ENCODE results near the gene ASB18.

The ASB18 gene

DNA sequence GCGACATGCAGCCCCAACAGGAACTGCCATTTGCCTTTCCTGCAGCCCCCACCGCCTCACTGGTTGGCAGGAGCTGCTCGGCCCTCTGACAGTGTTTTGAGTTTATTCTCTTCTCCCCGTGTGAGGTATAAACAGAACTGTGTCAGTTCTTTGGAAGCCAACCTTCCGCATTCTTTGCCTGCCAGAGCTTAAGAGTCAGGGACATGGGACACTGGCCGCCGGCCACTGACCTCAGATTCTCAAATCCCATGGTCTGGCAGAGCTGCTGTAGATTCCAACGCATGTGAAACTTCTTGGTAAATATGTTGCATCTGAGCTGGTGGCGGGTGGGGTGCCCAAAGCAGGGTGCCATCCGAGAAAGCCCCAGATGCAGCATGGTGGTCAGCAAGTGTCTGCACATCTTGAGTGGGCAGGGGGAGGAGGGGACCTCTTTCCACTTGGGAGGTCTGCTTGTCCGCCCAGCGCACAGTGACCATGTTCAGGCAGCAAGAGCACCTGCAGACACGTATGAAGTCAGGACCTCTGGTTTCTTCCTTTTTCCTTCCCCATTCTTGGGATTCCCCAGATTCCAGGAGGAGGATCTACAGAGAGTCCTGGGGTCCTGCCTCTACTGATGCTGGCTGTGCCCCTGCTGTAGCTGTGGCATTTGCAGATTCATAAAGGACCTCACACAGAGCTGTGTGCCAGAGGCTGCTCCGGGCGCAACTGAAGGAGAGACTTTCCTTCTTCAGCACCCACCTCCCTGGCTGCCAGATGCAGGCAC lies 23.8 kb downstream of the ASB18 start:
- DNase-seq = no peak

DNA sequence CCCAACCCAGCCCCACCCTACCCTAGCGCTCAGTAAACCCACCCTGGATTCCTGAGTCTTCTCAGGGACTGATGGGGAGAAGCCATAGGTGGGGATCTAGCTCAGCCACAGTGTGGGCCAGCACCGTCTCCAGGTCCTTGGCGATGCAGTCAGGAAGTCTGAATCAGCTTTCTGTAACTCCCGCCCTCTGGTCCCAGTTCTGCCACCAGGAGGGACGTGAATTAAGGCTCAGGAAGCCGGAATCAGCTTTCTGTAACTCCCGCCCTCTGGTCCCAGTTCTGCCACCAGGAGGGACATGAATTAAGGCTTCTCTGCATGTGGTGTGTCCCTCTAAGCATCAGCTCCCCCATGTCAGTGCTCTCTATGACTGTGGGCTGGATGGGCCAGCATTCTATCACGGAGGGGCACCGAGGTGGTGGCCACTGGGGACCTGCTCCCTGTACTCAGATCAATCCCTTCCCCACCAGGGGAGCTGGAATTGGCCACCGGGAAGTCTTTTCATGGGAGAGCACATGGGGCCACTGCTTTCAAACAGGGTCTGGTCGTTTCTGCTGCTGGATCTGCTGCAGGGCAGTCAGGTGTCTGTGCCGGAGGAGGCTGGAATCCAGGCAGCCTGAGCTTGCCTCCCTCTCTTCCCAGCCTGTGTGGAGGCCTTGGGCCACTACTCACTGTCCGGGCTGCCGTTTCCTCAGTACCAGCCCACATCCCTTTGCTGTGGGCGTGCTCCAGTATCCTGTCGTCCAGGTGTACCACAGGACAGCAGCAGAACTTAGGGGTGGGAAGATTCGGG lies 24.7 kb downstream of the ASB18 start:
- DNase-seq = no peak

- no peak for DNase-seq
Observed at GRCh38 chr2:236238751-236239150, 25.5 kb downstream of the ASB18 start.

GRCh38 chr2:236237468-236238190 lies 26.6 kb downstream of the ASB18 start:
- DNase-seq = no peak

GRCh38 chr2:236236559-236237452 lies 27.4 kb downstream of the ASB18 start:
- no peak for DNase-seq

GRCh38 chr2:236229186-236229585 lies 35.0 kb downstream of the ASB18 start:
- DNase-seq = no peak

DNA sequence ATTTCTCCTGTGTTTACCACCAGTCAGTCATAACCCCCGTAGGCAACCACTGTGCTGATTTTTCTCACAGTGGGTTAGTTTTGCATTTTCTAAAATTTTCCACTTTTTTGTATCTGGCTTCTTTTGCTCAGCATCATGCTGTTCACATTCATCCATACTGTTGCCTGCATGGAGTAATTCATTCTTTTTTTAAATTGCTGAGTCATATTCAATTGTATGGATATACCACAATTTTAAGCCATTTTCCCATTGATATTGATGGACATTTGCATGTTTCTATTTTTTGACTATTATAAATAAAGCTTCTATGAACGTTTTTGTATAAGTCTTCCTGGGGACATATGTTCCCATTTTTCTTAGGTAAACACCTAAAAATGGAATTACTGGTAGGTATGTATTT lies 40.5 kb downstream of the ASB18 start:
- DNase-seq = no peak

GRCh38 chr2:236221798-236222197 lies 42.4 kb downstream of the ASB18 start:
- DNase-seq = no peak

DNA sequence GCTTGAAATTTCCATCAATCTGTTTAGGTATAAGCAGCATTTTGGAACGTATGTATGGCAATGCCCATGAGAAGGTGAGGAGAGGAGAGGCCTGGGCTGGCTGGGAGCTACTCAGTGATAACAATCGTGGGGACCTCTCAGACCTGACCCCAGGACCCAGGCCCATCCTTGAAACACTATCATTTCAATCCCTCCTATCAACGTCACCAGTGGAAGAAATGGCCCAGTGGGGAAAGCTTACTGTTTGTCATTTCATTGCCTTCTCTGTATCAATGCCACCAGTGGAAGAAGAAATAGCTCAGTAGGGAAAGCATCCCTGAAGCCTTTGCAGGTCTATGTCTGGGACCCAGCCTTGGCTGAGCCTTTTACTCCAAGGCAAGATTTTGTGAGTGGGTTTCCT lies 44.8 kb downstream of the ASB18 start:
- DNase-seq = no peak

DNA sequence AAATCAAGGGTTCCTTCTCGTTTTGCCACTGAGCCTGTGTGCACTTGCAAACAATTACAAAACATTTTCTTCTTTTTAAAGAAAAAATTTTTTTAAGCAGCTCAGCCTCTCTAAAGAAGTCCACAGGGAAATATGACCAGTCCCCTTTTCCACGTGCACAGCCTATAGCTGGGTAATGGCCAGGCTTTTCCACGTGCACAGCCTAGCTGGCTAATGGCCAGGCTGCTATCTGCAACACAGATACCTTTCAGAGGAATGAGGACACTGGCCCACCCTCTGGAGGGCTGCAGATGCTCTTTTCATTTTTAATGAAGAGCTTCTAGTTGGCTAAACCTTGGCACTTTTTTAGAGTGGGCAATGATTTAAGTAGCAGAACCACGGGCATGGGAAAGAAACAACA lies 46.3 kb downstream of the ASB18 start:
- no peak for DNase-seq

- no peak for DNase-seq
Observed at GRCh38 chr2:236216711-236217110, 47.5 kb downstream of the ASB18 start.

- no peak for DNase-seq
Observed at GRCh38 chr2:236215761-236216333, 48.4 kb downstream of the ASB18 start.

DNA sequence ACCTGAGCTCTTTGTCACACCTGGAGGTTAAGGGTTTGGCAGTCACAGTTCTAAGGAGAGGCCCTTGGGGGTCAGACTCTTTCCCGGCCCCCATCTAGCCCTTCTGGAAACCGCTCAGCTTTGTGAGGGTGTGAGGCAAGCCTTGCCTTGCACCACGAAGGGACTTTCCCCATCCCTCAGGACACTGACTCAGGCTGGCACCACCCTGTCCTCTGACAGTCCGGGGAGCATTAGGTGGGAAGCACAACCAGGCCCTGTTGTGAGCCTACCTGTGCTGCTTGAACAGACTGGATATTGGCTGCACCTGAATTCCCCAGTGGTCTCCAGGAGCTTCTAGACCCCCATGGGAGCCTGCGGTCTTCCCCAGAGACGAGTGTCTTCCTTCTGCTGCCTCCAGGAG lies 49.0 kb downstream of the ASB18 start:
- DNase-seq = no peak

DNA sequence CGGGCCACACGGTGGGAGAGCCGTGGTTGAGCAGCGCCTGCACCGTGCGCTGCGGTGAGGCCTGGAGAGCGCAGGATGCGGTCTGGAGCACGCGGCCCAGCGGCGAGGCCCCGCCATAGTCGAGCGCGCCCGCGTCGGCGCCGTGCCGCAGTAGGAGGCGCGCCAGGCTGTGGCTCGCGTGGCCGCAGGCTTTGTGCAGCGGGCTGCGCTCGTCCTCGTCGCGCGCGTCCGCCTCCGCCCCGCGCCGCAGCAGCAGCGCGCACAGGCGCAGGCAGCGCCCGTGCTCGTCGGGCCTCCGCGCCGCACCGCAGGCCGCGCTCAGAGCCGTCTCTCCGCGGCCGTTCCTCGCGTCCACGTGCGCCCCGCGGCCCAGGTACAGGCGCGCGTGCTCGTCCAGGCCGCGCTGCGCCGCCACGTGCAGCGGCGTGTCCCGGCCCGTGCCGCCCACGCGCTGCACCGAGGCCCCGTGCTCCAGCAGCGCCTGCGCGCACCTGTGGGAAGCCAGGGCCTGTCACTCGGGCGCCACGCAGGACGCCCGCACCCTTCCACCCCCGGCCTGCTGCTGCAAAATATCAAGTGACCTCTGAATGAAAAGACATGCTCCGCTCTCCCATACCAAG lies 49.7 kb downstream of the ASB18 start:
- DNase-seq = no peak

- DNase-seq = no peak
Observed at GRCh38 chr2:236211296-236211695, 52.9 kb downstream of the ASB18 start.

DNA sequence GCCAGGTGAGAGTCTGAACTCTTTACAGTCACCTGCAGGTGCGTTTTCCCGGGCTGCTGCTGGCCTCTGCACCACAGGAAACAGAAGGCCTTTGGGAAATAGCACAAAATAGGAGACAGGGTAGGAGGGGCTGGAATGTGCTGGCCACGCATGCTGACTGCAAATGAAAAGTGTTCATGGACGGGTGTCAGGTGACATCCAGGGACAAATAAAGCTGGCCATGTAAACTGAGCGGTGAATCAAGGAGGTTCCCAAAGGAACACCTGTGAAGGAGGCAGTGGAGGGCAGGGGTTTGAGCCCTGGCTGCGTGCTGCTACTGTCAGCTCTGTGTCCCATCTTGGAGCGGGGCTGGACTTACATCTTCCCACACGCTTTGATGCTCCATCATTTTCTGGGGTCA lies 53.7 kb downstream of the ASB18 start:
- DNase-seq = no peak

DNA sequence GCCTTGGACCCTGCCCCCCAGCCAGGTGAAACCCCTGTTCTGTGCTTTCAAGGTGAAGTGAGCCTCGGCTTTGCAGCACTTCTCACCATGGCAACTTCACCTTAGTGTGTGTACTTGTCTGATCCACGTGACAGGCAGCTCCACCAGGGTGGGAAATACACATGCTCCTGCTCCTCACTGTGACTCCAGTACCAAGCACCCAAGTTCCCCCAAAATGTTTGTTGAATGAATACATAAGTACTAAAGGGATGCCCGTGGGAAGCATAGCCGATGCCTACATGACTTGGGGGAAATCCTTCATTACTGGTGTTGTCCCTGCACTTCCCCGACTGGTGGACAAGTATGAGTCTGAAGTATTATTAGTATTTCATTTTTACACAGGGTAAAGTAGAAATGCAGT lies 54.2 kb downstream of the ASB18 start:
- no peak for DNase-seq

DNA sequence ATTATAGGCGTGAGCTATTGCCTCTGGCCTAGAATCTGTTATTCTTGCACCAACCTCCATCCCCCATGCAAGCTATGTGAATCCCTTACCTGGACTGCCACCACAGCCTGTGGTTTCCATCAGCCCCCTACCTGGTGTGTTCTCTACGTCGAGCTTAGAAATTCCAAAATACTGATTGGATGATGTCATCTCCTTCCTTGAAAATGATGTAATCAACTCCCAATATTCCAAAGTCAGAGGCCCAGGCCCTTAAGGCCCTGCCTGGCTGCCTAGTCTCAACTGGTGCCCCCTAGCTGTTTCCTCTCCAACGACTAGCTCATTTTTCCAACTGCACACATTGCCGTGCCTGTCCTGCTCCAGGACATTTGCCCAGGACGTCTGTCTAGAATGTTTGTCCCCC lies 54.7 kb downstream of the ASB18 start:
- no peak for DNase-seq

DNA sequence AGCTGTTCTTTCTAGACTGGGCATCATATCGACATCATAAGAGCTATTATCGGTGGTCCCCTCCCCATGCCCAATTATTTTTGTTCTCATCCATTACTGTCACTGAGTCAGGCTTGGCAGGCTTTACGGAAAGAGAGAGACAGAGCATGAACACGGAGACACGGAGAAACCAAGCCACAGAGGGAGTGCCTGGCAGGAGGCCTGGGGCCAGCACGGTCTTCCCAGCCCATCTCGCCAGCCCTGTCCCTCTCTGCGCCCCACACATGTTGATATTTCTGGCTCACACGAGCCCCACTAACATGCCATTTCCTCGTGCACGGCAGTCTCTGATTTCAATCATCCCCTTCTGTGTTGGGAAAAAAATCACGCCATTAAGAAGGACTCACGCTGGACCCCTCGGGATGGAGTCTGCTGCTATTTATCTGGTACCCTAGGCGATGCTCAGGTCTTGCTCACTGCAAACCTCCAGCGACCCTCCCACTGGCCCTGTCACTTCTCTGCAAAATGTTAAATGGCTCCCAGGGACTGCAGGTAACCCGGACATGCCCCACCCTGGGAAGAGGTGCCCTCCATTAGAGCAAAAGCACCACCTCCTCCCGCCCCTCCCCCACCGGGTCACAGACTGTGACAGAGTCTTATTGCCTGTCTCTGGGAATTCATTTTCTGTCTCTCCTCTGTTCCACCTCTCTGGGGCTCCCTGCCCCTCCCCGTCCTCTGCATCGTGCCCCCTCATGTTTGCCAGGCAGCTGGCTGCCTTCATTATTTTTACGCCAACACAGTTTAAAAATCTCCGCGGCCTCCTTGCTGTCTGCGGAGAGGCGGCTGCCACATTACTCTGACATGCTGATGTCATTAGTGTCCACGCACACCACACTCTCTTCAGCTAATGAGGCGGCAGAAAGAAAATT lies 55.9 kb downstream of the ASB18 start:
- no peak for DNase-seq

- DNase-seq = no peak
Observed at GRCh38 chr2:236207472-236207871, 56.7 kb downstream of the ASB18 start.

Measured in activated CD4-positive, alpha-beta T cell treated with anti-CD3 and anti-CD28 coated beads for 48 hours (primary cell).